NCI-H2081 treated with DMSO at 0.1 percent for 48 hours (cell line): ENCODE results near the gene TM4SF4.

Source experiments
- DNase-seq: peaks from one replicate; lab custom pipeline; 2025; lab: John Stamatoyannopoulos, UW

Gene TM4SF4

DNA sequence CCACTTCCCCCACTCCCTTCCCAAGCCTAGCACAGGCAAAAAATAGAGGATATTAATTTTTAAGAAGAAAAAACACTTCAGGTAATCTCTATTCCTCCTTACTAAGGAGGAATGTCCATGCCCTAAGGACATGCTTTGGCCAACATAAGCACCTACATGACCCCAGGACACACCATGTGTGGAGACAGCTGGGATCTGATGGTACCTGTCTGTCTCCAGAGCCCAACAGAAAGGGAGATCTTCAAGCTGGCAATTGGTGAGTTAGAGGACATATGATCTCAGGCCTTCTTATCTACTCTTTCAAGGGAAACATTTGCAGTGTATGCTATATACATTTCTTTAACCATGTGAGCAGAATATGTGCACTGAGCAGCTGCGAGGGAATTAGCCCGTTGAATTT, 7.0 kb downstream of the TM4SF4 start:
- DNase-seq, result no peak

DNA sequence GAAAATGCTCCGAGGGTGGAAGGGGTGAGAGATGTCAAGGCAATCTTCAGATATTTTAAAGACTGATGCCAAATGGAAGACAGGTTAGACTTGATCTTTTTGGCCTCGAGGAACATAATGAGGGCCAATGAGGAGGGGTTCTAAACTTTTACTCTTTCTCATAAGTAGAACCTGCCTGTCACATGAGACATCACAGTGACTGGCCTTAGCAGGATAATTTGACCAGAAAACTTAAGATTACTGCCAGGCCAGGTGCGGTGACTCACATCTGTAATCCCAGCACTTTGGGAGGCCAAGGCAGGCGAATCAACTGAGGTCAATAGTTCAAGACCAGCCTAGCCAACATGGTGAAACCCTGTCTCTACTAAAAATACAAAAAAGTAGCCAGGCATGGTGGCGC, 12.2 kb downstream of the TM4SF4 start:
- DNase-seq, result no peak

- no peak for DNase-seq
Measured at GRCh38 chr3:149487598-149488197, 13.2 kb downstream of the TM4SF4 start.

DNA sequence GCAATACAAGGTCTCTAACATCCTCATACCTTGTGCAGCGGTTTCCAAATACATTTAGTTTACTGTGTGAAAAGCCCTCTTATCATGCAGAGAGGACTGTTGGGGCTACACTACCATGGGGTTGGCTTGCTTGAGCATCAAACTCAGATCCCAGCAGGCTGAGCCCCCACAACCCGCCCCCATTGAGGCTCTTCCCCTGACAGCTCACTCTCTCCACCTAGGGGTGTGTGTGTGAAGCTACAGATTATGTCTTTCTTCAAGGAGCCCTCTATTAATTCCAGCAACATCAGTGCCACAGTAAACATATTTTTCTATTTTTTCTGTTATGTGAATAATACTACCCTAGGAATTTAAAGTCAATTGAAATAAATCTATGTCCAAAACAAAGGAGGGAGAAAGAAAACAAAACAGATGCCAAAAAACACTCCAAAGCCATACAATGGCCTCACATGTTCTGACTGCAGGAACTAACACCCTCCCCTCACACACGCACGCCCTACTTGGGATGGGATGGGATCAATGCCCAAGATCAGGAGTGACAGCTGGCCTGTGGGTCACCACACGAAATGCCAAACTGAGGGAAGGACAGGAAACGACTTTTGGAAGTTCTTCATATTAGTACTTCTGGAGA, 14.7 kb downstream of the TM4SF4 start:
- no peak for DNase-seq

DNA sequence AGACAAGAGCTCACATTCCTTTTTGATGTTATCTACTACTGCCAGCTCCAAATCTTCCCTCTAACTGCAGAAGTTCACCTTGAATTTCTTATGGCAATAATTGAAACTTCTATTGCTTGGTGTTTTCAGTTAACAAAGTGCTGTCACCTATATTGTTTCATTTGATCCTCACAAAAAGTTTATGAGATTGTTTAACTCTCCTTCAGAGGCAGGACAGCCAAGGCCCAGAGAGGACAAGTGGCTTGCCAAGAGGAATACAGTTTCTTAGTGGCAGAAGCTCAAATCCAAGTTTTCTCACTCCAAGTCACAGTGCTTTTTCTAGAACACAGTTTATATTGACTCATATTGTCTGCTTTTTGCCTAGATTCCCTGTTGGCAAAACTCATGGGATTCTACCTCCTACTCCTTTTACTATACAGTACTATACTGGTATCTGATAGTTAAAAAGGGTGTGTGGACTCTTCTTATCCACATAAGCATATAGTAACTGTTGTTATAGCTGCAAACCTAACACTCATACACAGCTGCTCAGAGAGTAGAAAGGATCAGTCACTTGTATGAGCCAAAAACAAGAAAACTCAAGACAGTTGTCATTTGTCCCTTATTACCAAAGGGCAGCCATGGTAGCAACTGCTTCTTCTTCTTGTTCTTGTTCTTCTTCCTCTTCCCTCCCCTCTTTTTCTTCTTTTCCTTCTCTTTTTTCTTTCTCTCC, 15.9 kb downstream of the TM4SF4 start:
- no peak for DNase-seq

- no peak for DNase-seq
Measured at GRCh38 chr3:149493315-149494021, 19.0 kb downstream of the TM4SF4 start.

- DNase-seq, result no peak
Measured at GRCh38 chr3:149494022-149494758, 19.7 kb downstream of the TM4SF4 start.

GRCh38 chr3:149494759-149495580, 20.5 kb downstream of the TM4SF4 start:
- no peak for DNase-seq

DNA sequence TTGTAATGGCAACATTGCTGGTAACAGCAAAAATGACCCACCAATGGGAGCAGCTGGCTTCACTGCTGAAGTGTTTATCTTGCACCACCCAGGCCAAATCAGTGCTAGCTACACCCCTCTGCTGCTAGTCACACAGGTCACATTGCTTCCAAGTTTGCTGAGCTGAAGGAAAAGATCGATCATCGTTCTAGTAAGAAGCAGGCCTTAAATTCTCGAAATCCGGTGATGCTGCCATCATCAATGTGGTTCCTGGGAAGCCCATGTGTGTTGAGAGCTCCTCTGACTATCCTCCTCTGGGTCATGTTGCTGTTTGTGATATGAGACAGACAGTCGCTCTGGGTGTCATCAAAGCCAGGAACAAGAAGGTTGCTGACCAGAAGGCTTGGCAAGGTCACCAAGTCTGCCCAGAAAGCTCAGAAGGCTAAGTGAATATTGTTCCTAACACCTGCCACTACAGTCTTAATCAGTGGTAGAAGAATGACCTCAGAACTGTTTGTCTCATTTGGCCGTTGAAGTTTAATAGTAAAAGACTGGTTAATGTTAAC, 21.2 kb downstream of the TM4SF4 start:
- no peak for DNase-seq

DNA sequence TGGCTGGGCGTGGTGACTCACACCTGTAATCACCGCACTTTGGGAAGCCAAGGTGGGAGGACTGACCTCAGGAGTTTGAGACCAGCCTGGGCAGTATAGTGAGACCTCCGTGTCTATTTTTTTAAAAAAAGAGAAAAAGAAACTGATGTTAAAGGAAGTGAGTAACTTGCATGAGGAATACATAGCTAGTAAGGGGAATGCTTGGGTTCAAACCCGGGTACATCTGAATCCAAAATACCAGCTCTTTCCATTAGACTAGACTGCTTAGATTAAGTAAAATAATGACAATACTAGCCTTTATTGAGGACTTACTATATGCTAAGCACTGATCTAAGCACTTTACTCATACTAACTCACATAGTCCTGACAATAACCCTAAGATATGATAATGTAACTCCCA, 22.4 kb downstream of the TM4SF4 start:
- DNase-seq, result no peak

DNA sequence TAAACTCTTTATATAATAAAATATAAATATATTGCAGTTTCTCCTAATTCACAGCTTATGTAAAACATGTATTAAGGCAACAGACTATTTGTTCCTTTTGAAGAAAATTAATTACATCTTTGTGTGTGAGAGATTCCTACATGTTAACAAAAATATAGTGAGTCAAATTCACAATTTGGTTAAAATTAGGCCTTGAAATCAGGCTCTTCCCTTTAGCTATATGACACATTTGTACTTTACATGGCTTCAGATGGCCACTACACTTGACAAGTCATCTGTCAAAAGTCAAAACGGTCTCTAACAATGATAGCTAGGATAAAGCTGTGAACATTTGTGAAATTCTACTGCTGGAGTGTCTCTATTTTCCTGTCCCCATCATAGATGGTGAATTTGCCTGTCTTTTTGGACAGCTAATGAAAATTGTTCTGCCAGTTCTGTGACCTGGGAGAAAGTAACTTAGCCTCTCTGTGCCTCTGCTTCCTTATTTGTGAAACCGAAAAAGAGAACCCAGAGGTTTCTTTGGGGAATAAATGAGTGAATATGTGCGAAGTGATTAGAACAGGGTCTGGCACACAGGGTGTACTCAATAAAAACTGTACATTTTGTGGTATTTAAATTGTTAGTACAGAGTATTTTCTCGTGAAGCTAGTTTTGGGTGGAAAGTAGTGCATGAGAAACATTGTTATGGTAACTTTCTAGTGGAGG, 23.6 kb downstream of the TM4SF4 start:
- DNase-seq, result no peak

GRCh38 chr3:149501524-149501923, 27.0 kb downstream of the TM4SF4 start:
- DNase-seq, result no peak

DNA sequence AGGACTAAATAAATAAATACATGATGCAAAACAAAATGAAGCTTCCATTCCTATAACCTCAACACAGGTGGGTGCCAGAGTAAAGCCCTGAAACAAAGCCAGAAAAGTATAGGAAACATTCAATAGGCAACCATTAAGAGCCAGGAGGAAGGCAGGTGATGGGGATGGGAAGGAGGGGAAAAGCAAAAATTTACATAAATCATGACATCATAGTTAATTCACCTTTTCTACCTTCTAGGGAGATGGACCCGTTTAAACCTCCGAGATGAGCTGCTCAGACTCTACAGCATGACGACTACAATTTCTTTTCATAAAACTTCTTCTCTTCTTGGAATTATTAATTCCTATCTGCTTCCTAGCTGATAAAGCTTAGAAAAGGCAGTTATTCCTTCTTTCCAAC, 27.9 kb downstream of the TM4SF4 start:
- no peak for DNase-seq

- DNase-seq, result no peak
Measured at GRCh38 chr3:149506540-149506939, 32.0 kb downstream of the TM4SF4 start.

- no peak for DNase-seq
Measured at GRCh38 chr3:149506965-149507364, 32.5 kb downstream of the TM4SF4 start.

DNA sequence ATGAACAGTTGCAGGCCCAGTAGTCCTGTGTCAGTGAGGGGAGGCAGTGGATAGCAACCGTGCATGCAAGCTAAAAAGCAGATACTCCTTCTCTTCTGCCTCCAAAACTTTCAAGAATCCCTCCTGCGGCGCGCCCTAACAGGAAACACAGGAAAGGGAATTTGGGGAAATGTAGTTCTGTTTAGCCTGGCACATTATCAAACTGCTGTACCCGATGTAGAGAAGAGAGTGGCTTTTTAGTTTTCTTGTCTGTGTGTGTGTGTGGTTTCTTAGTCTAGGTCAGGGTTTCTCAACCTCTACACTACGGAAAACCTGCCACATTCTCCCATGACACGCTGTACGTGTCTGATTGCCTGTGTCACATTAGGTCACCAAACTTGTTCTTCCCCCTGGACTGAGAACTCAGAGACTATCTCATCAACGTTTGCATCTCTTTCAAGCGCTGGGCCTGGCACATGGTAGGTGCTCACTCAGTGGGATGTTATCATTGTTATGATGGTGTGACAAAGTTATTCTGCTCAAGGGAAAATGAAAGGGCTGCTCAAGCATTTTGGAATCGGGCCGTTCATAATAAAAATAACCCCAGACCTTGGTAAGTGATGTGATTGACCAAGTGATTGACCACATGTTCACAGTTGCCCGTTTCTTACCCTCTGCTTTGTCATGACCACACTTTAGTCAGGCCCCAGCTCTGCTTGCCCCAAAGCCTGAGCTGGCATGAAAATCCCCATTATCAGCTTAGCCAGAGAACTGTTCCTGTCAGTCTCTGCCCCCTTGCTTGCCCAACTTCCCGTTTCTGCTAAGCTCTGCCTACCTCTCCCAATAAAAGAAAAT, 33.2 kb downstream of the TM4SF4 start:
- no peak for DNase-seq

DNA sequence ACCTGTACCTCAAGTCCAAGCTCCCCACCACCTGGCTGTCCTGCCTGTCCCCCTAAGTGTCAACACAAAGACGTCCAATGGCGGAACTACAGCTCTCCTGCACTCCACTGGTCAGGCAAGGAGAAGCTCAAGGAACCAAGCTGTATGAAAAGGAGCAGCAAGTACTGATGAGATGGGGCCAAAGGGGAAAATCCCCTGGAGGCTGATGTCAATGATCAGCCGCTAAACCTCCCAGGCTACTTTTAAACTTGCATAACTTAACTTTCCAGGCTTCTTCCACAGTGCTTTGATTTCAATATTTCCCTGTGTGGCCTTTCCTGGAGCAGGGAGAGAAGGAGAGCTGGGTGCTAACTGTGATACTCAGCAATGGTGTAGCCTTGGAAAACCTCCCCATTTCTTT, 35.0 kb downstream of the TM4SF4 start:
- DNase-seq, result no peak

GRCh38 chr3:149510480-149510879, 36.0 kb downstream of the TM4SF4 start:
- DNase-seq, result no peak

DNA sequence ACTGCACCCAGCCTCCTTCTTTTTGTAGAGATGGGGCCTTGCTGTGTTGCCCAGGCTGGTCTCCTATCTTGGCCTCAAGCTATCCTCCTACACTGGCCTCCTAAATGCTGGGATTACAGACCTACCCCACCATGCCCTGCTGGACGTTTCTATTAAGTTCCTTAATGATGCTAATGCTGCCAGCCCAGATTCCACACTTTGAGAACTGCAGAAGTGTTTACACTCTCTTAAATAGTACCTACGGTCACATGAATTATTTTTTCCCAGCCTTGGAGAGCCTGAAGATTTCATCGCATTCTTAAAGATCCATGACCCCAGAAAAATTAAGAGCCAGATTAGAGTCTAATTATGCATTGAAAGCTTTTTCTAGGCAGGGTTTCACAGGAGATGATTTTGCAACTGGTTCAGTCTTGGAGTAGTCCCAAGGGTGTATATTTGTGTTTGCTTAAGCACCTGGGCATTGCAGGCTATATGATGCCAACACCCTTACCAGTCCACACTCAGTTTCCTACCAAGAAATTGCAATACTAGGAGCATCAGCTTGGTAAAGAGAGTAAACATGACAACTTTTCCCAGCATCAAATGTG, 36.6 kb downstream of the TM4SF4 start:
- no peak for DNase-seq
